ENCODE data around the gene CCDC180. TPM values are rescaled to one million over a fixed set of nuclear protein-coding genes. Genes with fewer than 3 reads are reported as not detected.
A peak's percentile ranks its signal among the peaks of the same experiment; 100 is the strongest.

The CCDC180 gene
- total RNA-seq, 4 donors from 2014 or later = 0.08 to 5.2 (median 3.4) TPM

DNA sequence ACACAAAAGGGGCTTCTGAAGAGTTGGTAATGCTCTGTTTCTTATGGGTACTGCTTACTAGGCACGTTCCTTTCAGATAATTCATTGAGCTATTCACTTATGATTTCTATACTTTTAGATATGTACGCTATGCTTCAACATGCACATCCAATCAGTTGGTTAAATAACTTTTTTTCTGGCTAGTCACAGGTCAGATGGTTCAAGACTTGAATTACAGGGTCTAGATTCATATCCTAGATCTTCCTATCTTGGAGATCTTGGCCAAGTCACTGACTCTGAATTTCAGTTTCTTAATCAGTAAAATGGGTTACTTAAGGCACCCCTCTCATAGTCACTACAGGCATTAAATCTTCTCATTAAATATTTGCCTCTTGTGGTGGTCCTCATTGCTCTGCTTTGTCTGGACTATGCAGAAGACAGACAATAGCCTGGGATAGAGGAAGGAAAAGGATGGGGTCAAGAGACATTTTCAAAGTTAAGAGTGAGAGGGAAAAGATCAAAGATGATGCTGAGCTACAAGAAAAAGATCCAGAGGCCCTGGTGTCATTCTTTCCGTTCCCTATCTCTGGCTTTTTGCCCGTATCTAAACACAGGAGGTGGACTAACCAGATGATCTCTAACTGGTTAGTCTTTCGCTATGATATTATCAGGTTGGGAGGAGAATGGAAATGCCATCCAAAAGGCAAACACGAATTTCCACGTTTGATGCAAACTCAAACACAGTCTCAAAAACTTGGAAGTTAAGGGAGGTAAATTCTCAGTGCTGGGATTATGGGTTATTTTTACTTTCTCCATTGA, 1.8 kb upstream of the CCDC180 start:
- no peak for DNase-seq (ENCODE audit: low spot score in 2 of 2)
- H3K4me3 ChIP-seq (ENCODE audit: low read depth, poor library complexity, severe bottlenecking) = no peak overlapping the region
- TF ChIP-seq POLR2A (IDR thresholded peaks at IDR 0.05) (no peak), CTCF (IDR thresholded peaks at IDR 0.05) (no peak)
- intact Hi-C loops (cut with DNase I; ENCODE audit: low total_unique reads) = no loop called here
- 71 to 79% methylated on average over 7 of the region's 7 CpGs for WGBS, 2 donors

GRCh38 chr9:97307091-97307490, 368 bp upstream of the CCDC180 start:
- DNase-seq (ENCODE audit: low spot score in 2 of 2) = peak in 1 of 2 donors; percentile 36
- TF ChIP-seq POLR2A (IDR thresholded peaks at IDR 0.05) (no peak), CTCF (IDR thresholded peaks at IDR 0.05) (no peak)
- H3K4me3 ChIP-seq (ENCODE audit: low read depth, poor library complexity, severe bottlenecking) = no peak overlapping the region
- 1 to 11% methylated on average over 13 to 18 of the region's 19 CpGs for WGBS, 2 donors
- intact Hi-C loops (cut with DNase I; ENCODE audit: low total_unique reads) = no loop called here

GRCh38 chr9:97309260-97309659, 1.8 kb downstream of the CCDC180 start:
- TF ChIP-seq CTCF (IDR thresholded peaks at IDR 0.05) (no peak), POLR2A (IDR thresholded peaks at IDR 0.05) (no peak)
- no peak for DNase-seq (ENCODE audit: low spot score in 2 of 2)
- intact Hi-C loops (cut with DNase I; ENCODE audit: low total_unique reads) = no loop called here
- no peak overlapping the region for H3K4me3 ChIP-seq (ENCODE audit: low read depth, poor library complexity, severe bottlenecking)
- WGBS, 2 donors = 98 to 100% methylated on average over 5 of the region's 5 CpGs

DNA sequence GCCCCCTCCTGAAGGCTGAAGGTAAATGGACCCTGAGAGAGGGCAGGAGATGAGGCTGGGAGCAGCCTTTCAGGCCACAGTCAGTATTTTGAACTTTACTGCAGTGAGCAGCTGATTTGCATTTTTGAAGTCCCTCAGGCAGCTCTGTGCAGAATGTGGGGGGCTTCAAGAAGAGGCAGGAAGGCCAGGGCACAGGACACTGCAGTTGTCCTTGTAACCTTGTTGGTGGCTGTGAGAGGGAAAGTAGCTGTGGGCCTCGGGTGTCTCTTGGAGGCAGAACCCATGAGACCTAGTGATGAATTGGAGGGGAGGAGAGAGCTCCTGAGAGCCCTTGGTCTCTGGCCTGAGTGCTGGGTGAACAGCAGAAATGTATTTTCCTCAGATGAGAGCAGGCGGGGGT, 2.6 kb downstream of the CCDC180 start:
- intact Hi-C loops (cut with DNase I; ENCODE audit: low total_unique reads) = no loop called here
- no peak overlapping the region for H3K4me3 ChIP-seq (ENCODE audit: low read depth, poor library complexity, severe bottlenecking)
- 88 to 95% methylated on average over 2 of the region's 2 CpGs for WGBS, 2 donors

DNA sequence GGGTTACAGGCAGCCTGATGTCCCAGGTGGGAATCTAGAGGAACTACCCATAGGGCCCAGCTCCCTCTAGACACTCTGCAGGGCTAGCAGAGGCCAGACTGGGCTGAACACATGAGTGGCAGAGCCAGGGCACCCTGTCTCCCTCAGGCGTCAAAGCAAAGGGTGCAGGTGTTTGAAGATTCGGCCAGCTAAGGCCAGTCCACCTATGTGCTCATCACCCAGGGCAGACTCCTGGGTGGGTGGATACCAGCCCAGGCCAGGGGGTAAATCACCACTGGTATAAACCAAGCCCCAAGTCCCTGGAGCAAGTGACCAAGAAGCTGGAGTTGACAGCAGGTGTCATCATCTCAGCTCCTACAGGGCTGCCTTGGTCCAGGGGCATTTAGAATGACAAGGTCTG, 3.4 kb downstream of the CCDC180 start:
- no peak for DNase-seq (ENCODE audit: low spot score in 2 of 2)
- TF ChIP-seq CTCF (IDR thresholded peaks at IDR 0.05) (no peak), POLR2A (IDR thresholded peaks at IDR 0.05) (no peak)
- 100% methylated on average over 1 to 2 of the region's 2 CpGs for WGBS, 2 donors
- H3K4me3 ChIP-seq (ENCODE audit: low read depth, poor library complexity, severe bottlenecking) = no peak overlapping the region
- intact Hi-C loops (cut with DNase I; ENCODE audit: low total_unique reads) = no loop called here

More for the DNA sequence above, 2.6 kb downstream of the CCDC180 start:
- DNase-seq (ENCODE audit: low spot score in 2 of 2) = no peak
- no peak for TF ChIP-seq CTCF (IDR thresholded peaks at IDR 0.05)
- TF ChIP-seq POLR2A (IDR thresholded peaks at IDR 0.05) = no peak

Measured in lower leg skin (tissue), 4 donors.